H9 (cell line): ENCODE measurements around the gene TMEM141. TPM values are rescaled to one million over a fixed set of nuclear protein-coding genes. Genes with fewer than 3 reads are reported as not detected.

Experiments used
- DNase-seq: peaks from one replicate; pipeline ENCODE4 v3.0.0-alpha.2; 2017
- H2AFZ ChIP-seq: one replicate; pipeline ENCODE4 v1.6.1; 2013; ENCODE audit warnings: mild to moderate bottlenecking, low read length, control low read depth, moderate library complexity
- H2AK5ac ChIP-seq: 2 replicates; pipeline ENCODE4 v1.6.1; 2013; ENCODE audit warnings: low read length, control low read depth, mixed read lengths; ENCODE audit not compliant: insufficient read length
- H2BK120ac ChIP-seq: one replicate; pipeline ENCODE4 v1.6.1; 2013; ENCODE audit warnings: low read depth, mild to moderate bottlenecking, low read length, control low read depth, inconsistent platforms; ENCODE audit not compliant: poor library complexity, severe bottlenecking
- H2BK12ac ChIP-seq: 2 replicates; pipeline ENCODE4 v1.6.1; 2013; ENCODE audit warnings: low read length, control low read depth, mixed read lengths, low read depth; ENCODE audit not compliant: insufficient read length
- H2BK15ac ChIP-seq: 2 replicates; pipeline ENCODE4 v1.6.1; 2013; ENCODE audit warnings: low read depth, low read length, control low read depth
- H2BK20ac ChIP-seq: one replicate; pipeline ENCODE4 v1.6.1; 2013; ENCODE audit warnings: low read depth, mild to moderate bottlenecking, low read length, control low read depth, inconsistent platforms; ENCODE audit not compliant: poor library complexity, severe bottlenecking
- H2BK5ac ChIP-seq: 2 replicates; pipeline ENCODE4 v1.6.1; 2013; ENCODE audit warnings: low read length, control low read depth, mixed read lengths; ENCODE audit not compliant: insufficient read length
- H3K14ac ChIP-seq: 2 replicates; pipeline ENCODE4 v1.6.1; 2013; ENCODE audit warnings: low read length, control low read depth; ENCODE audit not compliant: insufficient read depth
- H3K18ac ChIP-seq: 2 replicates; pipeline ENCODE4 v1.6.1; 2013; ENCODE audit warnings: low read depth, mild to moderate bottlenecking, mixed read lengths, low read length, control low read depth; ENCODE audit not compliant: insufficient read length
- H3K23ac ChIP-seq: 2 replicates; pipeline ENCODE4 v1.6.1; 2013; ENCODE audit warnings: low read length, control low read depth, mixed read lengths, low read depth; ENCODE audit not compliant: insufficient read length
- H3K23me2 ChIP-seq: 2 replicates; pipeline ENCODE4 v1.6.1; 2013; ENCODE audit warnings: low read depth, mild to moderate bottlenecking, mixed read lengths, low read length, control low read depth; ENCODE audit not compliant: insufficient read length, poor library complexity, severe bottlenecking
- H3K27ac ChIP-seq: 2 replicates; pipeline ENCODE4 v1.5.1; 2013; ENCODE audit warnings: low read length, control low read depth, mixed read lengths, low read depth; ENCODE audit not compliant: insufficient read length
- H3K27me3 ChIP-seq: 2 replicates; pipeline ENCODE4 v1.6.1; 2013; ENCODE audit warnings: low read length, control low read depth, inconsistent platforms; ENCODE audit not compliant: insufficient read depth
- H3K4ac ChIP-seq: 2 replicates; pipeline ENCODE4 v1.6.1; 2013; ENCODE audit warnings: low read depth, mild to moderate bottlenecking, control low read depth, inconsistent platforms, low read length, moderate library complexity
- H3K4me1 ChIP-seq: 2 replicates; pipeline ENCODE4 v1.6.1; 2013; ENCODE audit warnings: low read length, control low read depth, inconsistent platforms; ENCODE audit not compliant: insufficient read depth
- H3K4me2 ChIP-seq: 2 replicates; pipeline ENCODE4 v1.6.1; 2013; ENCODE audit warnings: low read length, control low read depth, mixed read lengths; ENCODE audit not compliant: insufficient read length, insufficient read depth
- H3K56ac ChIP-seq: 2 replicates; pipeline ENCODE4 v1.6.1; 2013; ENCODE audit warnings: low read depth, mild to moderate bottlenecking, mixed read lengths, low read length, control low read depth; ENCODE audit not compliant: insufficient read length
- H3K79me1 ChIP-seq: 2 replicates; pipeline ENCODE4 v1.6.1; 2013; ENCODE audit warnings: low read depth, mild to moderate bottlenecking, moderate library complexity, low read length, control low read depth, inconsistent platforms; ENCODE audit not compliant: insufficient read depth, poor library complexity, severe bottlenecking
- H3K79me2 ChIP-seq: 2 replicates; pipeline ENCODE4 v1.6.1; 2013; ENCODE audit warnings: low read length, control low read depth, inconsistent platforms; ENCODE audit not compliant: insufficient read depth
- H3K9ac ChIP-seq: 2 replicates; pipeline ENCODE4 v1.6.1; 2013; ENCODE audit warnings: low read length, control low read depth, mixed read lengths; ENCODE audit not compliant: insufficient read length; ENCODE audit errors: extremely low read depth
- H3K9me3 ChIP-seq: one replicate; pipeline ENCODE4 v1.6.1; 2013; ENCODE audit warnings: low read depth, low read length, inconsistent platforms; ENCODE audit not compliant: control insufficient read depth
- H3T11ph ChIP-seq: one replicate; pipeline ENCODE4 v1.6.1; 2013; ENCODE audit warnings: mild to moderate bottlenecking, low read length, control low read depth, inconsistent platforms
- H4K20me1 ChIP-seq: one replicate; pipeline ENCODE4 v1.6.1; 2013; ENCODE audit not compliant: control insufficient read depth, insufficient read length, insufficient read depth
- H4K5ac ChIP-seq: 2 replicates; pipeline ENCODE4 v1.6.1; 2013; ENCODE audit warnings: low read depth, mild to moderate bottlenecking, mixed read lengths, low read length, control low read depth; ENCODE audit not compliant: insufficient read length
- H4K8ac ChIP-seq: replicated peaks from 2 replicates; pipeline ENCODE4 v1.6.1; 2013; ENCODE audit warnings: low read length, control low read depth, mixed read lengths, low read depth; ENCODE audit not compliant: insufficient read length
- H4K91ac ChIP-seq: 2 replicates; pipeline ENCODE4 v1.6.1; 2013; ENCODE audit warnings: low read depth, mild to moderate bottlenecking, moderate library complexity, mixed read lengths, low read length, control low read depth; ENCODE audit not compliant: insufficient read length
- H3K27ac Mint-ChIP-seq, 3 experiments: 2 replicates in 2 of 3; 3 replicates in 1 of 3; pipeline ENCODE4 v1.8.0; 2020 to 2021; ENCODE audit warnings: mixed read lengths in 3 of 3, mild to moderate bottlenecking in 1 of 3, moderate library complexity in 1 of 3
- H3K27me3 Mint-ChIP-seq: 2 replicates; pipeline ENCODE4 v1.8.0; 2021; ENCODE audit warnings: low read depth, mild to moderate bottlenecking, moderate library complexity, mixed read lengths
- H3K36me3 Mint-ChIP-seq, 3 experiments: 2 replicates in 2 of 3; 3 replicates in 1 of 3; pipeline ENCODE4 v1.8.0; 2020 to 2021; ENCODE audit warnings: low read depth in 3 of 3, mixed read lengths in 3 of 3; ENCODE audit not compliant: insufficient read depth in 1 of 3
- H3K4me1 Mint-ChIP-seq, 2 experiments: 2 replicates each; pipeline ENCODE4 v1.8.0; 2020; ENCODE audit warnings: mixed read lengths in 2 of 2
- H3K4me3 Mint-ChIP-seq, 2 experiments: 2 replicates in 1 of 2; 3 replicates in 1 of 2; pipeline ENCODE4 v1.8.0; 2020 to 2021; ENCODE audit warnings: mild to moderate bottlenecking in 2 of 2, mixed read lengths in 2 of 2, moderate library complexity in 1 of 2
- H3K9me3 Mint-ChIP-seq, 2 experiments: 2 replicates in 1 of 2; 3 replicates in 1 of 2; pipeline ENCODE4 v1.8.0; 2020; ENCODE audit warnings: mild to moderate bottlenecking in 2 of 2, mixed read lengths in 2 of 2, moderate library complexity in 1 of 2
- CTCF ChIP-seq: fragments of 200-600 bp; sonication (generic); conservative IDR thresholded peaks from 3 replicates; pipeline ENCODE4 v1.8.0; 2021; ENCODE audit warnings: antibody characterized with exemption, mild to moderate bottlenecking
- WGBS: extraction: QIAGEN DNeasy Blood & Tissue Kit; methylation state at CpG from one replicate; pipeline ENCODE4 v1.1.7; 2013; ENCODE audit warnings: missing lambda C conversion rate, low lambda C conversion rate, mixed read lengths; ENCODE audit not compliant: insufficient read length; ENCODE audit errors: extremely low coverage; 5-methylcytosine and 5-hydroxymethylcytosine counted together
- total RNA-seq: library from RNA; stranded (reverse); gene quantifications from 2 replicates; pipeline ENCODE4 v1.2.1, GENCODE V29; 2021

The TMEM141 gene
- total RNA-seq, 1 experiment from 2014 or later: 55.2 TPM

DNA sequence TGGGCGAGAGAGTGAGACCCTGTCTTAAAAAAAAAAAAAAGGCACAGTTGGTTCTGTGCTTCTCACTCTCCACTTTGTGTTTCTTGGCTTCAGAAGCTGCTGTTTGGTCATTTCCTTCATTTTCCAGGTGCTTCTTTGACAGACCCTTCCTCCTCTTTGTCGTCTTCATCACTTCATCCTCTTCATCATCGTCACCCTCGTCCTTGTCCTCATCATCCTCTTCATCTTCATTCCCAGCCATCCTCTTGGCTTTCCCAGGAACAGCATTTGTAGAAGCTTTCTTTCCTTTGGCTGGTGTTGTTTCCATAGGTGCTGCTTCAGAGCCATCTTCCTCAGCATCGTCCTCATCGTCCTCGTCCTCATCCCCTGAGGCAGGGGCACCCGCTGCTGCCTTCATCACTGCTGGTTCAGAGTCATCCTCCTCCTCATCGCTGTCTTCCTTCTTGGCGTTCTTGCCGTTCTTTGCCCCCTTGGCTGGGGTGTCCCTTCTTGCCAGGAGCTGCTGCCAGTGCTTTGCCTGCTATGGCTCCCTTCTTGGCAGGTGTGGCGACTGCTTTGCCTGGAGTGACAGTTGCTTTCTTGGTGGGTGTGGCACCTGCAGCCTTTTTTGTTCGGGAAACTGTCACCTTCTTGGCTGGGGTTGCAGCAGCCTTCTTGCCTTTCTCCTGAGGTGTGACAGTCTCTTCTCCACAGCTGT, 23.7 kb downstream of the TMEM141 start:
- Mint-ChIP-seq H3K4me1 (peaks cover 3 to 6% of the 10 kb centered on the region in 2 experiments), H3K27me3 (no peaks in the 10 kb centered on the region), H3K36me3 (peaks cover 35 to 73% (median 64%) of the 10 kb centered on the region in 3 experiments), H3K27ac (peak overlapping the region in 1 of 3 experiments; percentile 1; a peak in 2 of 7 replicates), H3K9me3 (no peaks in the 10 kb centered on the region; a peak in 1 of 5 replicates), H3K4me3 (no peak overlapping the region)
- no peaks in the 10 kb centered on the region for H3K23me2 ChIP-seq
- H3K4me1 ChIP-seq: no peaks in the 10 kb centered on the region
- no peak overlapping the region for H2BK20ac ChIP-seq
- H3K4me2 ChIP-seq: no peak overlapping the region
- DNase-seq: no peak
- no peak overlapping the region for H3K27ac ChIP-seq
- H3K79me2 ChIP-seq: no peaks in the 10 kb centered on the region; the same call in 1 of the 2 replicates
- H2BK120ac ChIP-seq: no peak overlapping the region
- H4K5ac ChIP-seq: no peak overlapping the region
- H3K4ac ChIP-seq: no peak overlapping the region
- no peak overlapping the region for H3K23ac ChIP-seq
- no peak overlapping the region for H3T11ph ChIP-seq
- no peak overlapping the region for H3K9ac ChIP-seq
- no peak overlapping the region for H3K56ac ChIP-seq
- no peak overlapping the region for H3K18ac ChIP-seq
- H4K8ac ChIP-seq: no peak overlapping the region
- no peak overlapping the region for H4K91ac ChIP-seq
- no peak overlapping the region for H2BK5ac ChIP-seq
- no peak overlapping the region for H2BK12ac ChIP-seq
- H3K27me3 ChIP-seq: no peaks in the 10 kb centered on the region
- no peaks in the 10 kb centered on the region for H4K20me1 ChIP-seq
- H3K79me1 ChIP-seq: peaks cover 8% of the 10 kb centered on the region
- no peaks in the 10 kb centered on the region for H3K9me3 ChIP-seq
- no peak overlapping the region for H2AFZ ChIP-seq
- H2BK15ac ChIP-seq: no peak overlapping the region
- H2AK5ac ChIP-seq: no peak overlapping the region
- TF ChIP-seq CTCF: no peak
- 100% methylated on average over 2 of the region's 13 CpGs for whole genome bisulfite sequencing
- no peak overlapping the region for H3K14ac ChIP-seq
